Stimulated activated CD4-positive, alpha-beta T cell treated with anti-CD3 and anti-CD28 coated beads, Interleukin-4, amount 100 ng/mL, for 48 hours (primary cell): ENCODE results near the gene UGT1A8.
"Not testable (repeated sequence)": the region's sequence is repeated elsewhere in the genome, so short reads cannot be mapped to it uniquely, and the experiment has no call there.

Source experiments
- DNase-seq, 2 donors: peaks; one replicate each; pipeline ENCODE4 v3.0.0-alpha.2; 2020; ENCODE audit warnings: low read depth in 2 of 2

UGT1A8 gene

GRCh38 chr2:233617476-233617875 lies at the start of gene UGT1A8:
UGT1A8 (plus strand) TSS chr2:233617633; CDS start chr2:233617708, 75 bp downstream.
- DNase-seq: not testable (repeated sequence)

- DNase-seq: no peak
Observed at GRCh38 chr2:233571001-233571400, 46.4 kb upstream of the UGT1A8 start.

DNA sequence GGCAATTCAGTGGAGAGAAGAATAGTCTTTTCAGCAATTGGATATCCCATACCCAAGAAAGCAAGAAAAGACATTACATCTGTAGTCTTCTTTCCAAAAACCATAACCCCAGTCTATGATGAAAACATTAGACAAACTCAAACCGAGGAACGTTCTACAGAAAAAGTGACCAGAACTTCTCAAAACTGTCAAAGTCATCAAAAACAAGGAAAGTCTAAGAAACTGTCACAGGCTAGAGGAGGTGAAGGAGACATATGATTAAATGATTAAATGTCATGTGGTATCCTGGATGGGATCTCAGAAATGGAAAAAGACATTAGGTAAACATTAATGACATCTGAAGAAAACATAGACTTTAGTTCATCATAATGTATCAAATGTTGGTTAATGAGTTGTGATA lies 46.0 kb upstream of the UGT1A8 start:
- no peak for DNase-seq

DNA sequence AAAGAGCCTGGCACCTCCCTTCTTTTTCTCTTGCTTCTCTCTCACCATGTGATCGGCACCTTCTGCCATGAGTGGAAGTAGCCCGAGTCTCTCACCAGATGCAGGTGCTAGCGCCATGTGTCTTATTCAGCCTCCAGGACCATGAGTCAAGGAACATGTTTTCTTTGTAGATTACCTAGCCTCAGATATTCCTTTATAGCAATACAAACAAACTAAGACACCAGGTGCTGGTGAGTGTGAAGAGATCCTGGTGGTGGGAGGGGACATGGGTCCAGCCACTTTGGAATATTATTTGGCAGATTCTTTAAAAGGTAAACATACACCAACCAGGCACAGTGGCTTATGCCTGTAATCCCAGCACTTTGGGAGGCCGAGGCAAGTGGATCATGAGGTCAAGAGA lies 45.0 kb upstream of the UGT1A8 start:
- no peak for DNase-seq

- DNase-seq: not testable (repeated sequence)
Observed at GRCh38 chr2:233577341-233577740, 40.1 kb upstream of the UGT1A8 start.

DNA sequence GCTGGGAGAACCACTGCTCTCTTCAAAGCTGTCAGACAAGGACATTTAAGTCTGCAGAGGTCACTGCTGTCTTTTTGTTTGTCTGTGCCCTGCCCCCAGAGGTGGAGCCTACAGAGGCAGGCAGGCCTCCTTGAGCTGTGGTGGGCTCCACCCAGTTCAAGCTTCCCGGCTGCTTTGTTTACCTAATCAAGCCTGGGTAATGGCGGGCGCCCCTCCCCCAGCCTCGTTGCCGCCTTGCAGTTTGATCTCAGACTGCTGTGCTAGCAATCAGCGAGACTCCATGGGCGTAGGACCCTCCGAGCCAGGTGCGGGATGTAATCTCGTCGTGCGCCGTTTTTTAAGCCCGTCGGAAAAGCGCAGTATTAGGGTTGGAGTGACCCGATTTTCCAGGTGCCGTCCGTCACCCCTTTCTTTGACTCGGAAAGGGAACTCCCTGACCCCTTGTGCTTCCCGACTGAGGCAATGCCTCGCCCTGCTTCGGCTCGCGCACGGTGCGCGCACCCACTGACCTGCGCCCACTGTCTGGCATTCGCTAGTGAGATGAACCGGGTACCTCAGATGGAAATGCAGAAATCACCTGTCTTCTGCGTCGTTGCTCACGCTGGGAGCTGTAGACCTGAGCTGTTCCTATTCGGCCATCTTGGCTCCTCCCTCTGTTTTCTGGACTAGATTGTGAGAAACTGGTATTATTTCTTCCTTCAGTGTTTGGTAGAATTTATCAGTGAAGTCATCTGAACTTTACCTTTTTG lies 34.0 kb upstream of the UGT1A8 start:
- DNase-seq: not testable (repeated sequence)

- DNase-seq: no peak
Observed at GRCh38 chr2:233584210-233584609, 33.2 kb upstream of the UGT1A8 start.

DNA sequence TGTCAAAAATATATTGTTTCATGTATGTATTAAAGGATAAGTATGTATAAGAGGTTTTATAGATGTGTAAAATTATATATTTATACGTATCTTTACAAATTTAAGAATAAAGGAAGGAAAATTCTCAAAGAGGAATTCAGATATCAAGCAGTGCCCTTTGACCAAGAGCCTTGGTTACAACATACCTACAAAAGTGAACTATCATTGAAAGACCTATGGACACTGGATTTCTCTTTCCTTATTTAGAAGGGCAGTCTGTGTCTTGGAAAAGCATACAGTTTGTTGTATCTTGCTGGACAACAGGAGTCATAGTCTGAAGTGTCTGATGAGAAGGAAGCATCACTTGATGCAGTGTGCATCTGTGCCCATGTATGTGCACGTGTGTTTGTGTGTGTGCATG lies 29.0 kb upstream of the UGT1A8 start:
- no peak for DNase-seq

DNA sequence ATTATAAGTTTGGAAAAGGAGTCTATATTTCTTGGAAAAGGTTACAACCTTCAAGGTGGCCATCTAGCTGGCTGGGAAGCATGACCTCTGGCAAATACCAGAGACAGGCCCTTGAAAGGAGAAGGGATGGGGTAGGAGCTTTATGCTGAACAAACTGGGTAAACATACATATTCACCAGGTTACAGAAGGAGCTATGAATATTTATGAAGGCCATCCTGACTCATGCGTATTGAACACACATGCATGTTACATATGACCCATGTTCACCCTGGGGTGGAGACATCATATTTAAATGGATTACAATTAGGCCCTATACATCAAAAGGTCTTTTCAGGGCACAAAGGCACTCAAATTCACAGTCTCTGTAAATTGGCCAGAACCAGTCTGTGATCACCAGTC lies 24.7 kb upstream of the UGT1A8 start:
- DNase-seq: not testable (repeated sequence)

GRCh38 chr2:233593201-233593600 lies 24.2 kb upstream of the UGT1A8 start:
- DNase-seq: no peak

GRCh38 chr2:233597522-233597921 lies 19.9 kb upstream of the UGT1A8 start:
- DNase-seq: no peak

- no peak for DNase-seq
Observed at GRCh38 chr2:233598952-233599351, 18.5 kb upstream of the UGT1A8 start.

DNA sequence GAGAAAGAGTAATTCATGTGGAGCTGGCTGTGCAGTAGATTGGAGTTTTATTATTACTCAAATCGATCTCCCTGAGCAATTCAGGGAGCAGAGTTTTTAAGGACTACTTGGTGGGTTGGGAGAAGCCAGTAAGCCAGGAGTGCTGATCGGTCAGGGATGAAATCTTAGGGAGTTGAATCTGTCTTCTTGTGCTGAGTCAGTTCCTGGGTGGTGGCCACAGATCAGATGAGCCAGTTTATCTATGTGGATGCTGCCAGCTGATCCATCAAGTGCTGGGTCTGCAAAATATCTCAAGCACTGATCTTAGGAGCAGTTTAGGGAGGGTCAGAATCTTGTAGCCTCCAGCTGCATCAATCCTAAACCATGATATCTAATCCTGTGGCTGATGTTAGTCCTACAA lies 17.0 kb upstream of the UGT1A8 start:
- DNase-seq: no peak

GRCh38 chr2:233602076-233602475 lies 15.4 kb upstream of the UGT1A8 start:
- no peak for DNase-seq

DNA sequence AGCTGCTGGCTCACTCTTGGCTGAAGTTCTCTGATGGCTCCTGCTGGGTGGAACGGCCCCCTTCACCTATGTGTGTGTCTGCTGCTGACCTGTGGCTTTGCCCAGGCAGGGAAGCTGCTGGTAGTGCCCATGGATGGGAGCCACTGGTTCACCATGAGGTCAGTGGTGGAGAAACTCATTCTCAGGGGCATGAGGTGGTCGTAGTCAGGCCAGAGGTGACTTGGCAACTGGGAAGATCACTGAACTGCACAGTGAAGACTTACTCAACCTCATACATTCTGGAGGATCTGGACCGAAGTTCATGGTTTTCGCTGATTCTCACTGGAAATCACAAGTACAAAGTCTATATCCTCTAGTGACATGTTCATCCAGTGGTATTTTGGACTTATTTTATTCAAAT lies 13.9 kb upstream of the UGT1A8 start:
- no peak for DNase-seq

- no peak for DNase-seq
Observed at GRCh38 chr2:233604826-233605225, 12.6 kb upstream of the UGT1A8 start.

DNA sequence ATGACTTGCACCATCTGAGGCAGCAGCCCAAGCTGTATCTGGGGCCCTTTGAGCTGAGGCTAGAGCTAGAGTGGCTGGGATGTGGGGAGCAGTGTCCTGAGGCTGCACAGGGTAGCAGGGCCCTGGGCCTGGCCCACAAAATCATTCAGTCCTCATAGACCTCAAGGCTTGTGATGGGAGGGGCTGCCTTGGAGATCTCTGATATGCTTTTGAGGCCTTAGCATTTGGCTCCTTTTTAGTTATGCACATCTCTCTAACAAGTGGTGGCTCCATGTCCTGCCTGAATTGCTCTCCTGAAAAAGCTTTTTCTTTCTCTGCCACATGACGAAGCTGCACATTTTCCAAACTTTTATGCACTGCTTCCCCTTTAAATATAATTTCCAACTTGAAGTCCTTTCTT lies 11.8 kb upstream of the UGT1A8 start:
- DNase-seq: no peak

DNA sequence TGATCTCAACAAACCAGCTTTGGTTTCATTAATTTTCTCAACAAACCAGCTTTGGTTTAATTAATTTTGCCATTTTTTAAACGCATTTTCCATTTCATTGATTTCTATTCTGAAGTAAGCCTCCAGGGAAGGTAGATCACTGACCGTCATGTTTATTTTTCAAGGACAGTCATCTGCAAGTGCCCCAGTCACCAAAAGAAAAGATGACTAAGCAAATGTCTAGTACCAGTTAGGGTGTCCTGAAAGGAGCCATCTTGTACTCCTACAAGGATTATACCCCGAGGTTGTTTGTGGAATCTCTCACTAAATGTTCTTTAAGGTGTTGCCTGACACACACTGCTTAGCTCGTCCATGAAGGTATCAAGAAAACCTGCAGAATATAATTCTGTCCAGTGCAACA lies 6.1 kb upstream of the UGT1A8 start:
- no peak for DNase-seq

DNA sequence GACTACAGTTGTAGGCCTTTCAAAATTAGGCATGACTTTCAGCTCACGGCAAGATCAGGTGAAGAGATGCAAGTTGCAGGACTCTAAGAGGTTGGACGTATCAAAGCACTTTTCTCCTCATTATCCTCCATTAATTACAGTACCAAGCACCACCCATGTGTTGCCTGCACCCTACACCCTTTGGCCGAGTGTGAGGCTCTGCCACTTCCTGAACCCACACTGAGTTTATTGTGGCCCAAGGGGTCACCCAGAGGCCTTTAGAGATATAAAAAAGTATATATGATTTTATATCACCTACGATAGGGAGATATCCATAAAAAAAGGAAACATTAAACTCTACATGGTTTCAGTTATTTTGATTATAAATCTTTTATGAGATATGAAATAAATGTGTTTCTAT lies 2.8 kb downstream of the UGT1A8 start:
- DNase-seq: no peak

GRCh38 chr2:233621863-233622262 lies 4.4 kb downstream of the UGT1A8 start:
- DNase-seq: not testable (repeated sequence)

DNA sequence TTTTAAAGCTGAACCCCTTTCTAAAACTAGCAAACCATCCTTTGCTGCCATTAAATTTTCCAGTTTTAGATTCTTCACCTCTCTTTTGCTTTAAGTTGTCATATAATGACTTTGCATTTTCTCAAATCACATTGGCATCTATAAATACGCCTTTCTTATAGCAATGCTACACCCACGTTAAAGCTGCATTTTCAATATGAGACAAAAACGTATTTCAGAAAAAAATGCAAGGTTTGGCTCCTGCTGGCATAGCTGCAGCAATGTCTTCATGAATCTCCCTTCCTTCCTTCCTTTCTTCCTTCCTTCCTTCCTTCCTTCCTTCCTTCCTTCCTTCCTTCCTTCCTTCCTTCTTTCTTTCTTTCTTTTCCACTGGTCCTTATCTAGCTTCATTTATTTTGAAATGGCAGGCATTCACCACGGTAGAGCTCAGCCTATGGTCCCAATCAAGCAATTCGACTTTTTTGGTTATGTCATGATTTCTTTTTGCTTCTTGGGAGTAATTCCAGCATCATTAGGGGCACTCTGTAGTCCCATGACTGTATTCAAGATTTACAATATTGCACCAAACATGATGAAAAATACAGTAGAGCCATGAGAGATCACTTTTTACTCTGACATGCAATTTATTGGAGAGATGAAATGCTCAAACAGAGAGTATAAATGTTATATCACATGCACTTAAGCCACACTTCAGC lies 10.0 kb downstream of the UGT1A8 start:
- no peak for DNase-seq

- DNase-seq: not testable (repeated sequence)
Observed at GRCh38 chr2:233636306-233636705, 18.9 kb downstream of the UGT1A8 start, which contains the start of gene UGT1A10. UGT1A10 (plus strand) TSS chr2:233636448; CDS start chr2:233636523, 75 bp downstream.

DNA sequence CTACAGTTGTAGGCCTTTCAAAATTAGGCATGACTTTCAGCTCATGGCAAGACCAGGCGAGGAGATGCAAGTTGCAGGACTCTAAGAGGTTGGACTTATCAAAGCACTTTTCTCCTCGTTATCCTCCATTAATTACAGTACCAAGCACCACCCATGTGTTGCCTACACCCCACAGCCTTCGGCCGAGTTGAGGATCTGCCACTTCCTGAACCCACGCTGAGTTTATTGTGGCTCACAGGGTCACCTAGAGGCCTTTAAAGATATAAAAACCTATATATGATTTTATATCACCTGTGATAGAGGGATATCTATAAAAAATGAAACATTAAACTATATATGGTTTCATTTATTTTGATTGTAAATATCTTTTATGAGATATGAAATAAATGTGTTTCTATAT lies 21.4 kb downstream of the UGT1A8 start:
- no peak for DNase-seq
